Effector CD4-positive, alpha-beta T cell (primary cell): ENCODE measurements around the gene ODR4.
"Not testable (repeated sequence)": the region's sequence is repeated elsewhere in the genome, so short reads cannot be mapped to it uniquely, and the experiment has no call there.

ENCODE experiments used
- DNase-seq: peaks from one replicate; pipeline ENCODE4 v3.0.0-alpha.2; 2020

Gene ODR4

DNA sequence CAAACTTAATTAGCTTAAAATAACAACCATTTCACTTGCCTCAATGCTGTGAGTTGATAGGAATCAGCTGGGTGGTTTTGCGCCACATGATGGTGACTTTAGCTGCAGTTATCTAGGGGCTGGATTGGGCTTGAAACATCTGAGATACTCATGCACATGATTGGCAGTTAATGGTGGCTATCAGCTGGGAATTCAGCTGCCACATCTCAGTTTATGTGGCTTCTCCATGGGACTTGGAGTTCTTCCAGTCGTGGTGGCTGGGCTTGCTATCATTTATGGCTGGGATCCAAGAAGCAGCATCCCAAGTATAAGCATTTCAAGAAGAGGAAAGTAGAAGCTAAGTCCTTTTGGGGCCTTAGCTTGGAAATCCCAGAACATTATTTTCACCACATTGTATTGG is 48.9 kb downstream of the ODR4 start:
- no peak for DNase-seq

DNA sequence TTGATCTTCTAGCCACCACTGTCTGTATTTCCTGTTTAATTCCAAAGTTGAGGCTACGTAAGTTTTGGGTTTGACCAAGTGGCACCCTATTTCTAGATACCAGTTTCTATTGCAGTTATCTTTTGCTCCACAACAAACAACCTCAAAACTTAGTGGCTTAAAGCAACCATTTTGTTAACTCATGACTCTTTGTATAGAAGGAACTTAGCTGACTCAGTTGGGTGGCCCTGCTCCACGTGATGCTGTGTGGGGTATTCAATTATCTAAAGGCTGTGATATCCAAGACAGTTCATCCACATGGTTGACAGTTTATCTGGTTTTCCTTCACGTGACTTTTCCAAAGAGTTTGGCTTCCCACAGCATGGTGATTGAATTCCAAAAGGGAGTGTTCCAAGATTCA is 50.5 kb downstream of the ODR4 start:
- DNase-seq = no peak

DNA sequence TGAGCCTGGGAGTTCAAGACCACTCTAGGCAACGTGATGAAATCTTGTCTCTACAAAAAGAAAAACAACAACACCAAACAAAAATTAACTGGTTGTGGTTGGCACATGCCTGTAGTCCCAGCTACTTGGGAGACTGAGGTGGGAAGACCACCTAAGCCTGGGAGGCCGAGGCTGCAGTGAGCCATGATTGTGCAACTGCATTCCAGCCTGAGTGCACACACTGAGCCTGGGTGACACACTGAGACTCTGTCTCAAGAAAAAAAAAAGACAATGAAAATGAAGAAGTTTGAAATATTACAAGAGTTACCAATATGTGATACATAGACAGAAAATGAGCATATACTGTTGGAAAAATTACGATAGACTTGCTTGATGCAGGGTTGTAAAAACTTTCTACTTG is 53.4 kb downstream of the ODR4 start:
- no peak for DNase-seq

DNA sequence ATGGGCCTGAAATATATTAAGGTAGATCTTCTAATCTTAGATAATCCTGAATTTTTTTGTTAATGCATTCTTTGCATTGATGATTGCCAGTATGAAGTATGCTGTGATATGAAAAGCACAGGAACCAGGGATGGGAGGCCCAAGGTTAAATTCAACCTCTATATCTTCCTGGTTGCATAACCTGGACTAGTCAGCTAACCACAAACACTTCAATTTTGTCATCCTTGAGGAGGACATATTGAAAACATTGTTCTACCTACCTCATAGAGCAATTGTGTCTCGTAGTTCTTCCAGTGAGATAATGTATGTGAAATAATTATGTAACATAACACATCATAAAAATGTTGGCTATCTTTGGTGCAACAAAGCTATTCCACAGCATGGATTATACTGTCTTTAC is 59.7 kb downstream of the ODR4 start:
- no peak for DNase-seq

DNA sequence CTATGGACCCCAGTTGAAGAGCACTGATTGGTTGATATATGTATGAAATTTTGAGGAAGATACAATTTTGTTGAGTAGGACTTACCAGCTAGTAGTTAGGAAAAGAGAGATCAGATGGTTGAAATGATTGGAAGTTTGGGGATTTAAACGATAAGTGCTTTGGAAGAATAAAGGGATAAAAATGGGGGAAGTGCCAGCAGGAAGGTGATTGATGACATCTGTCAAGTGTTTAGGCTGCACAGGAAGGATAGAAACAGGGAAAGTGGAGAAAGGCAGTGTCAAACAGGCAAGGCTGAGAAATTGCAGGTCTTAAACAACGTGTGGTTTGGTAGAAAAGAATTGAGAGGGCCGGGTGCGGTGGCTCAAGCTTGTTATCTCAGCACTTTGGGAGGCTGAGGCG is 62.9 kb downstream of the ODR4 start:
- no peak for DNase-seq

DNA sequence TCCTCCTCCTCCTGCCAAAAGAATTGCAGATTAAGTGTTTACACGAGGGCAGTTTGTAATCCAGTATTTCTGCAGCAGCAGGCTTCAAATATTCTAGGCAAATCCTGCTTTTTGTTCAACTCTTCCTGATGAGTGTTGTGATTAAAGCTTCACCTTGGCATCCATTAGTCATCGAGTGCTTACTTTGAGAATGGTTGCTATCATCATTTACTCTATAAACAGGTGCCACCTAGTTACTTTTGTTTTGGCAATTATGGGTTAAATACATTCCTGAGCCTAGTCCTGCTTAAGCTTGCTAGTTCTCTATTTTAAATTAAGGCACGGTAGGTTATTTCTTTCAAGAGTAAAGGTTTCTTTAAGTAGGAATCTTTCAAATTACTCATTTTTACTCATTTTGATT is 64.9 kb downstream of the ODR4 start:
- DNase-seq = no peak

DNA sequence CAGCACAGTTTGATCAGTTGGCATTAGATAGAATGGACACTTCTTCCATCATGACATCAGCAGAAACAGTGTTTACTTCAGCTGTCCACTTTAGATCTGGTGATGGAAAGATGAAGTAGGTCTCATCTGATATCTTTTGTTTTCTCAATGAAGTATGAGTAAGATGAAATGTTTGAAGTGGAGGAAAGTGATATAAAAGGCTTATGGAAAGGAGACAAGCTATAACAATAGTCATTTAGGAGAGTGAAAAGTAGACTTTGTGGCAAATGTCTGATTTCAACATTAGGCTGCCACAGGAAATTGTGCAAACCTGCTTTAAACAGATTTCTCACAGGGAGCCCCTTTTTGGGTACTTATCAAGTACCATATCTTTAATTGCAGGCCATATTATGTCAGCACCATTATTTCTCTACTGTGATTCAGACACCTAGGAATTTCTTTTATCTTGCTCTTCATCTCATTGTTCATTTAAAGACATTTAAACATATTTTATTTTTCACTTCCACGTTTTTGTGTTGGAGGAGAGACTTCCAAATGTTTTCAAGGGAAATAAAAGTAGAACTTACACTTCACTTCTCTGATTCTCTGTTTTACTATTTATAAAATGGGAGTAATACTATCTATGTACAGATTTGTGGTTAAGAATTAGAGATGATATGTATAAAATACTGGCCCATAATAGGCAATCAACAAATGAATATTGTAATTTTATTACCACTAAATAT is 67.2 kb downstream of the ODR4 start:
- DNase-seq = no peak

DNA sequence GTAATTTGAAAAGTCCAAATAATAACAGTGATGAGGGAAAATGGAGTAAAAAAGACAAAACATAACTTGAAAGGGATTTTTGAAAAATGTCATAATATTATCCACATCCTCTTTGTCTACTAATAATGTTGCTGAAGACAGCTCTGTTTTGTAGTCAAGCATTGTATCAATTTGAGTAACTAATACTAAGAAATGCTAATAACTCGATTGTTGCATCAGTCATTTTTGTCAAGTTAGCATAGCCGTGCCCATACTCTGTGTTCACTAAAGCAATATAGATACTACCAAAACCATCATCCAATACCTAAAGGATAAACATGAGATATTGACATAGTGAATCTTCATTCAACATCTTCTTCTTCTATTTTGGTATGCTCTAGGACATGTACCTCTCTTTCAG is 68.0 kb downstream of the ODR4 start:
- DNase-seq = no peak

DNA sequence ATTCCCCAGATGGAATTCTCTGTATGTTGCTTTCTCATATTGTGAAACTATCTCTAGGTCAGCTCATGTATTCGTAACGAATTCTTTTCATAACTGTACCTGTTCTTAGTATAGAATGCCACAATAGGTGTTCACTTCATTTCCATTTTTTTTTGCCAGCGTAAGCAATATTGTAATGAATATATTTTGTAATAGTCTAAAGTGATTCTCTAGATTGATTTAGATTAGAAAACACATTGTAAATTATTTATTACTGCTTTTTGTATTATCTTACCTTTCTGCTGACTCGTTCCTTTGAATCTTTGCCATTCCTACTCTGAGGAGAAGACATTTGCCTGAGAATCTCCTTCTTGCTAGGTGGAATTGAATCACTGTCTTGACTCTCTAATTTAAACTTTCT is 70.5 kb downstream of the ODR4 start:
- no peak for DNase-seq

DNA sequence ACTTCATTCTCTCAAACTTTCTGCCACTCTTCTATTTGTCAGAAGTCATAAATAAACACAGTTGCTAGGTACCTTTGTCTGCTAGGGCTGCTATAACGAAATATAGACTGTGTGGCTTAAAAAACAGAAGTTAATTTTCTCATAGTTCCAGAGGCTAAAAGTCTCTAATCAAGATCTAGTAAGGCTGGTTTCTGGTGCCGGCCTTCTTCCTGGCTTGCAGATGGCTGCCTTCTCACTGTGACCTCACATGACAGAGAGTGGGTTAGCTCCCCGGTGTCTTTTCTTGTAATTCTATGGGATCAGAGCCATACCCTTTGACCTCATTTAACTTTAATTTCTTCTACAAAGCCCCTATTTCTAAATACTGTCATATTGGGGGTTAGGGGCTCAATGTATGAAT is 79.3 kb downstream of the ODR4 start:
- no peak for DNase-seq

DNA sequence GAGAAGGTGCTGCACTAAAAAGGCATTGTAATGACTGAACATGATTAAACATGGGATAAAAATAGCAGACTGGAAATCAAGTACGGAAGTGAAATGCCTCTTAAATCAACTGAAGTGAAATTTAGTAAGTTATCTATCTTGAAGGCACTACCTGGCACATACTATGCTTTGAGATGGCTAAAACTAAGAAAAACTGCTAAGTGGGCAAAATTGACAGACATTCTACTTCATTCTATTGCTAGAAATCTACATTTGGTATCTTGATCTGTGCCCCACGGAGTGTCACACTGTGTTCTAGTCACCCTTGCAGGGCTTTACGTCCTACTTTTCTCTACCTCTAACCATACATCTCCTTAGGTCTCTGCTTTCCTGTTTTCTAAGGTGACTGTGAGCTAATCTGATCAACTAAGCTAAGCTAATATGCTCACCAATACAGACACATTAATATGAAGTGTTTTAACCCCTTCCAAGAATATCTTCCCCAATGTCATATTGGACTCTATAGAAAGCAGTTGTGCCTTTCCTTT is 81.2 kb downstream of the ODR4 start:
- DNase-seq = no peak

DNA sequence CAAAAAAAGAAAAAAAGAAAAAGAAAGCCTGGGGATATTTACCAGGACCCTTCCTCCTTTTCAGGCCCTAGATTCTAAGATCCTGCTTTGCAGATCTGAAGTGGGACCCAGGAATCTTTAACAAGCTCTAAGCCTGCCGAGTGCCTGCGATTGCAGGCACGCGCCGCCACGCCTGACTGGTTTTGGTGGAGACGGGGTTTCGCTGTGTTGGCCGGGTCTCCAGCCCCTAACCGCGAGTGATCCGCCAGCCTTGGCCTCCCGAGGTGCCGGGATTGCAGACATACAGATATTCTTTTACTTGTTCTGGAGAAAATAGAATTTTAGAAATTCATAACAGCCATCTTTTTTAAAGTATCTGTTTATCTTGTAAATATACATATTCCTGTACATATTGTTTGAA is 83.5 kb downstream of the ODR4 start:
- DNase-seq = not testable (repeated sequence)

DNA sequence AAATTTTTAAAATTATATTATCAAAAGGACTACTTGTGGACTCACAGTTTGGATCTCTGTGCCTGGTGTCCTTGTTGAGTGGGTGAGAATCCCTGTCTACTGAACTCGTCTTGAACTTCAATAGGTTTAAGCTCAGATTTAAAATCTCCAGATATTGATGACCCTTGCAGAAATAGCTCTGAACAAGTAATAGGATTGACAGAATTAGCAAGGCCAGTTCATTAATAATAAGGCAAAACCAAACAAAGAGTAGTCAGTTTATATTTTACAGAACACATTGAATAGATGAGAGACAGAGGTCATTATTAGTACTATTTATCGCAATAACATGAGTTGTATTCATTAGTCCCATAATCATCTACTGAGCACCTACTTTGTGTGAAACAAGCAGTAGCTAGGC is 85.4 kb downstream of the ODR4 start, which contains the start of gene PDC:
Gene PDC, minus strand, starts transcription at position 101 of the 400 bp plus-strand sequence. CDS start 11,655 bp downstream, outside the sequence.
- no peak for DNase-seq

DNA sequence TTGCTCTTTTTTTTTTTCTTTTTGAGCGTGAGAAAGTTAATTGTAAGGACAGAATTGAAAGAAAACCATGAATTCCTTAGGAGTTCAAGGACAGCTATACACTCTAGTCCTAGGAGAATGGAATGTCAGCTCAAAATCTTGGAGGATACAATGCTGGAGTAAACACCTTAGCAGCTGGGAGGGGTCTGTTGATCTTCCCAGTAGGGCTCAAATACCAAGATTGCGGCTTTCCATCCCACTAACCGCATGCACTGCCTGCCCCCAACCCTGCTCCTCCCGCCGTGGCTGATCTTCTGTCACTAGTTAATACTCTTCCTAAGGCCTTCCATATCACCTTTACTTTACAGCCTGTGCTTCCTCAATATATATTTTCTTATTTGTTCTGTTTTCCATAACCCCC is 87.9 kb downstream of the ODR4 start:
- no peak for DNase-seq

DNA sequence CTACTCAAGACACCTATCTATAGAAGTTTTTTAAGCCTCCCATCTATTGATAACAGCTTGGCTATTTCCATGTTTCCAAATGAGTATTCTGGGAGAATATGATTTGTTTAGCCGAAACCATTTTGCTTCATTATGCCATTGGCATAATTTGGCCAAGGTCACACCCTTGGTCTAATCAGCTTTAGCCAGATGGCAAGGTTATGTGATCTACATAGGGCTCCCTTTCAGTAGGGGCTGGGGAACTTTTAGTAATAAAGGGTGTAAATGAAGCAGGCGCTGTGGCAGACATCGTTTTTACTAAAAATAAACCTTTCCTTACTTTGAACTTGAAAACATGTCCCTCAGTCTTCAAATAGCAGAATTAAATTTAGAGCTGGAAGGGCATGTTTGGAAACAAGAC is 88.3 kb downstream of the ODR4 start:
- DNase-seq = no peak

DNA sequence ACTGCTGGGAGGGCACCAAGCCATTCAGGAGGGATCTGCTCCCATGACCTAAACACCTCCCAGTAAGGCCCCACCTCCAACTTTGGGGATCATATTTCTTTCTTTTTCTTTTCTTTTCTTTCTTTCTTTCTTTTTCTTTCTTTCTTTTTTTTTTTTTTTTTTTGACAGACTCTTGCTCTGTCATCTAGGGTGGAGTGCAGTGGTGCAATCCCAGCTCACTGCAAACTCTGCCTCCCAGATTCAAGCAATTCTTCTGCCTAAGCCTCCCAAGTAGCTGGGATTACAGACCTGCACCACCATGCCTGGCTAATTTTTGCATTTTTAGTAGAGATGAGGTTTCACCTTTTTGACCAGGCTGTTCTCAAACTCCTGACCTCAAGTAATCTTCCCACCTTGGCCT is 89.9 kb downstream of the ODR4 start:
- not testable (repeated sequence) for DNase-seq

DNA sequence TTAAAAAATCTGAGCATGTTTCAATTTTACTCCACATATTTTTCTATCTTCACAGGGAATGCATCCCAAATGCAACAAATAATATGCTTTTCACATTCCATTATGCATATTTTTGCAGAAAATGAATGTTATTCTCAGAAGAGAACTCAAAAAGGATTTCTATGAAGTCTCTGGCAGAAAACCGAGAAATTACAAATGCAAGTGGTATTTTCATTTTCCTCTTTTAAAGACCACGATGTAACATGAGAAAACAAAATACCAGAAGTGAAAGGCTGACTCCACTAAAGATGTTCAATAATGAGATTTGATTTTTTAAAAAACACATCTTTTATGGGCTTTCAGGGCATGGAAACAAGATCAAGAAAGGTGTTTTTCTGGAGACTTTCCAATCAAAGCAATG is 90.3 kb downstream of the ODR4 start:
- no peak for DNase-seq
